ENCODE measurements around the gene ITPR1. TPM values are rescaled to one million over a fixed set of nuclear protein-coding genes. Genes with fewer than 3 reads are reported as not detected.

The ITPR1 gene
- total RNA-seq, 4 donors from 2014 or later, result 184 to 305 (median 218) TPM

DNA sequence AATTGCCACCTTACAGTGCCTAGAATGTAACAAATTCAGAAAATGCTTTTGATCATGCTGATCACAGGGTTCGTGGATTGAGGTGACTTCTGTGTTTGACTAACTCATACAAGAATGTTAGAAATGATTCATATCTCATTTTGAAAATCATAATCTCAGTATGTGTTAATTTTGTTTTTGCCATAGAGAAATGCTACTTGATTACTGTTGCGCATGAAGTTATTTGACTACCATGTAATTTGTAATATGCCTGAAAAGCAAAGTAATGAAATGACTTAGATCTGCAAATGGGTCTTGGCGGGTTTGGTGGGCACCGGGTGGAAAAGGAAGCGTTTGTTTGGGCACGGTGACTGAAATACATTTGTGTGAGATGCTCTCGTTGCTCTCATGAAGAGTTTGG lies 312.5 kb downstream of the ITPR1 start:
- Histone ChIP-seq H3K27me3 (no peaks in the 10 kb centered on the region), H3K9me3 (no peaks in the 10 kb centered on the region), H3K27ac (peak overlapping the region in 1 of 4 donors; percentile 72), H3K4me3 (no peak overlapping the region), H3K4me1 (peaks cover 0 to 29% (median 2%) of the 10 kb centered on the region in 3 donors), H3K36me3 (peaks cover 0 to 89% of the 10 kb centered on the region in 2 donors)
- no peak for TF ChIP-seq EP300 (IDR thresholded peaks at IDR 0.05)
- no peak for TF ChIP-seq POLR2A (IDR thresholded peaks at IDR 0.05)
- TF ChIP-seq, protein P1, sequence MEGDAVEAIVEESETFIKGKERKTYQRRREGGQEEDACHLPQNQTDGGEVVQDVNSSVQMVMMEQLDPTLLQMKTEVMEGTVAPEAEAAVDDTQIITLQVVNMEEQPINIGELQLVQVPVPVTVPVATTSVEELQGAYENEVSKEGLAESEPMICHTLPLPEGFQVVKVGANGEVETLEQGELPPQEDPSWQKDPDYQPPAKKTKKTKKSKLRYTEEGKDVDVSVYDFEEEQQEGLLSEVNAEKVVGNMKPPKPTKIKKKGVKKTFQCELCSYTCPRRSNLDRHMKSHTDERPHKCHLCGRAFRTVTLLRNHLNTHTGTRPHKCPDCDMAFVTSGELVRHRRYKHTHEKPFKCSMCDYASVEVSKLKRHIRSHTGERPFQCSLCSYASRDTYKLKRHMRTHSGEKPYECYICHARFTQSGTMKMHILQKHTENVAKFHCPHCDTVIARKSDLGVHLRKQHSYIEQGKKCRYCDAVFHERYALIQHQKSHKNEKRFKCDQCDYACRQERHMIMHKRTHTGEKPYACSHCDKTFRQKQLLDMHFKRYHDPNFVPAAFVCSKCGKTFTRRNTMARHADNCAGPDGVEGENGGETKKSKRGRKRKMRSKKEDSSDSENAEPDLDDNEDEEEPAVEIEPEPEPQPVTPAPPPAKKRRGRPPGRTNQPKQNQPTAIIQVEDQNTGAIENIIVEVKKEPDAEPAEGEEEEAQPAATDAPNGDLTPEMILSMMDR (IDR thresholded peaks at IDR 0.05), result no peak
- 83 to 92% methylated on average over 7 of the region's 7 CpGs for WGBS, 2 donors (ENCODE audit: low coverage in 1 of 2)
- ATAC-seq, result no peak

DNA sequence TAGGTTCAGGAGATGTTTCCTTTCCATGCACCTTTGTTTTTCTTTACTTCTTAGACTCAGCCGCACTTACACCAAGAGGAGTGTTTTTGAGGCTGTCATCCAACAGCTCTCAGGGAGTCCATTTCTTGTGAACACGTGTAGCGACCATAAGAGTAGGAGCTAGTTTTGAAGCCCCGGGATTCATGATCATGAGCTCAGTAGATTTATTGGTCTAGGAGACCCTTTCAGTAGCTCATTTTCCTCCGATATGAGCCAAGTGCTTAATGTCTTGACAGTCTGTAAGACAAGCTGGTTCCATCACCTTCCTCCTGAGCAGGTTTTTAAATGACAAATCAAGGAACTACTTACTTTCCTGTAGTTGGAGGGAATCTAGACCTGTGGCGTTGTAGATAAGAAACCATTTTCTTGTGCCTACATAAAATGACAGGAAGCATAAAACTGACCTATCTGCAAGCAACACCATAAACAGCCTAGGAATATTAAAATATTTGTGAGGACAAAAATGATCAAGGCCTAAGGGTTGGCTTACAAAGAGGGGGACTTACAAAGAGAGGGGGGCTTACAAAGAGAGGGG lies 313.5 kb downstream of the ITPR1 start:
- H3K27ac ChIP-seq, result peak overlapping the region in 3 of 4 donors; percentile 39 to 72 (median 61)
- peaks cover 0 to 81% of the 10 kb centered on the region in 2 donors for H3K36me3 ChIP-seq
- ATAC-seq, result no peak
- H3K4me3 ChIP-seq, result no peak overlapping the region
- peaks cover 1 to 31% (median 2%) of the 10 kb centered on the region in 3 donors for H3K4me1 ChIP-seq
- H3K9me3 ChIP-seq, result no peaks in the 10 kb centered on the region
- TF ChIP-seq EP300 (IDR thresholded peaks at IDR 0.05), result no peak
- no peak for TF ChIP-seq POLR2A (IDR thresholded peaks at IDR 0.05)
- no peak for TF ChIP-seq POLR2AphosphoS5 (IDR thresholded peaks at IDR 0.05)
- TF ChIP-seq, protein P1 (IDR thresholded peaks at IDR 0.05), result no peak
- no peaks in the 10 kb centered on the region for H3K27me3 ChIP-seq
- 94 to 98% methylated on average over 3 to 5 of the region's 6 CpGs for WGBS, 2 donors (ENCODE audit: low coverage in 1 of 2)

DNA sequence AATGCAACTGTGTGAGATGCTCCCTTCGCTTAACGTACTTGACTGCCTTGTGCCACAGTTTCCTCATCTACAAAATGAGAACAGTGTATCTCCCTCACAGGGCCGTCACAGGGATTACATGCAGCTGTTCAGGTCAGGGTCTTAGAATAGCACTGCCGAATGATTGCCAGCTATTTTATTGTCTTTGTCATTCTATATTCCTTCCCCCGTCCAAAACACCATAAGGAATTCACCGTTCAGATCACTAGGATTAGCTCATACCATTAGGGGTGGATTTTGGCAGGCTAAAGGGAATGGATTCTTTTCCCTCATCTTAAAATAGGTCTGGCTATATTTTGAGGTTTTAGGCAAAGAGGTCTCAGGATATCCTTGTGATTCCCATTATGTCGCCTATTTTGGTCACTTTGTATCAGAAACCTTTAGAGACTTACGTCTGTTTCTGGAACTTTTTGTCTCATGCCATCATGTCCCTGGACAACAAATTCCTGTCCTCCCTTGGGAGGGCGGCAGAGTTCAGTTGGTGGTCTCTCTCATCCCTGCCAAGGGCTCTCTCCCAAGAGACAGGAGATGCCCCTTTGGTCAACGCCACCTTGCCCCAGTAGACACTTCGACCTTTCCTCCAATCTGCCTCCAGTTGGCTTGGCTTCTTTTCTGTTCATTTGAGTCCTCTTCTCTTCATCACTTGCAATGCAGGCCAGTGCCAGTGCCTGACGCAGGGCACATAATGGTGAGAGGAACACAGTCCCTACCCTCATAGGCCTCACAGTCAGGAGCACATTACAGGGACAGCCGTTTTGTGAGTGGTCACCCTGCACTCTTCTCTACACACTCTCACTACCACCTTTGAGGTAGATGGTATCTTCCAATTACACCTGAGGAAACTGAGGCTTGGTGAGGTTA lies 314.5 kb downstream of the ITPR1 start:
- peak overlapping the region in 3 of 4 donors; percentile 61 to 72 (median 72) for H3K27ac ChIP-seq
- H3K27me3 ChIP-seq, result no peaks in the 10 kb centered on the region
- no peak overlapping the region for H3K4me3 ChIP-seq
- peak; percentile 35 for ATAC-seq
- WGBS, 2 donors (ENCODE audit: low coverage in 1 of 2), result 55 to 57% methylated on average over 8 to 12 of the region's 13 CpGs
- TF ChIP-seq POLR2A (IDR thresholded peaks at IDR 0.05) (no peak), POLR2AphosphoS5 (IDR thresholded peaks at IDR 0.05) (no peak), EP300 (IDR thresholded peaks at IDR 0.05) (no peak)
- TF ChIP-seq, protein P1 (IDR thresholded peaks at IDR 0.05), result no peak
- peaks cover 0 to 71% of the 10 kb centered on the region in 2 donors for H3K36me3 ChIP-seq
- H3K9me3 ChIP-seq, result no peaks in the 10 kb centered on the region
- peaks cover 2 to 41% (median 8%) of the 10 kb centered on the region in 3 donors for H3K4me1 ChIP-seq

DNA sequence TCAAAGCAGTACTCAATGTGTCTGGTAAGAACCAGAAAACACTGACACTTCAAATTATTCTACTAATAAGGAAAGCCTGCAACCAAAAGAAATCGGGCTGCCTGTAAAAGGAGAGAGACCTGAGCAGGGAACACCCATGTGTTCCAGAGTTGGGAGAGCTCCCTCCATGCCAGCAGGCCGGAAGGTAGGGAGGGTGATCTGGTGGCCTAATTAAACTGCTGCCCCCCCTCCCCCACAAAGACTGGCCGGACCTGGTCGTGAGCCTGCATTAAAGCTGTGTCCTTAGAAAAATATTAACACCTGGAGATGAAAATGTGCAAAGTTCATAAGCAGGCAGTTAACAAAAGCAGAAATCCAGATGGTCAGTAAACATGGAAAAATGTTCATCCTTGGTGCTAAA lies 315.5 kb downstream of the ITPR1 start:
- 53 to 56% methylated on average over 3 to 4 of the region's 4 CpGs for WGBS, 2 donors (ENCODE audit: low coverage in 1 of 2)
- TF ChIP-seq EP300 (IDR thresholded peaks at IDR 0.05), result no peak
- TF ChIP-seq POLR2AphosphoS5 (IDR thresholded peaks at IDR 0.05), result no peak
- TF ChIP-seq POLR2A (IDR thresholded peaks at IDR 0.05), result no peak
- TF ChIP-seq, protein P1 (IDR thresholded peaks at IDR 0.05), result no peak
- no peak for ATAC-seq
- Histone ChIP-seq H3K4me1 (peaks cover 2 to 51% (median 8%) of the 10 kb centered on the region in 3 donors), H3K36me3 (peaks cover 0 to 68% of the 10 kb centered on the region in 2 donors), H3K9me3 (no peaks in the 10 kb centered on the region), H3K27me3 (no peaks in the 10 kb centered on the region), H3K27ac (peak overlapping the region in 3 of 4 donors; percentile 61 to 72 (median 72)), H3K4me3 (no peak overlapping the region)

Measured in gastroesophageal sphincter (tissue), 4 donors.